ENCODE data around the gene SYNE1.
"Not testable (repeated sequence)": the region's sequence is repeated elsewhere in the genome, so short reads cannot be mapped to it uniquely, and the experiment has no call there.

SYNE1 gene

DNA sequence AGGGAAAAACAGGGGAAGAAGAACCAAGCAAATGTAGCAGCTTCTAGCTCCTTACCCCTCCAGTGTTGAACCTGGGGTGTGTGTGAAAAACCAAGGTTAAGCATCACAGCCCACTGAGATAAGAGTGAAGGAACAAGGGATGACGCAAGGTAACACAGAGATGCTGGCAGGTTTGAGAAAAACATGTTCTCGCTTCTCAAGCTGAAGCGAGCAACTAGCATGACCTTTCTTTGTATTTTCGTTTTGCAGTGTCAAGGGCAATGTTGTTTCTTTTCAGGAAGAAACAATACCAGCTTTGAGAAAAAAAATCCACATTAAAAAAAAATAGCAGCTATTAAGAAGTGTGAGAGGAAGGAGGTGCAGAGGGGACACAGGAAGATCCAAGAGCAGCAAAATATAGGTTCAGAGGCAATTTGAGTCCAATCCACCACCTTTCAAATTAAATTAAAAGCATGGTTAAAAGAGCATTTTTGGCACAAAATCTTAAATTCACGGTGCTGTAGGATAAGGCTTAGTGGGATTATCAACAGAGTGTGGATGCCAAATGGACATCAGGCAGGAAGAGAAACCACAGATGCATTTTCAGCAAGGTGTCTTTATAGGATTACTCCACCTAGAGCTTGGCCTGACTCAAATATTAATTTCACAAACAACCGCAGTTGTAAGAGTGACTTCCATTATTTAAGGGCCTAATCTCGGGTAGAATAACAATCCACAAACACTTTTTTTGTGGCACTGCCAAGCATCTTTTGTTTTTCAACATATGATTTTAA lies 70.9 kb downstream of the SYNE1 start:
- DNase-seq (ENCODE audit: low read depth, low spot score) = no peak

DNA sequence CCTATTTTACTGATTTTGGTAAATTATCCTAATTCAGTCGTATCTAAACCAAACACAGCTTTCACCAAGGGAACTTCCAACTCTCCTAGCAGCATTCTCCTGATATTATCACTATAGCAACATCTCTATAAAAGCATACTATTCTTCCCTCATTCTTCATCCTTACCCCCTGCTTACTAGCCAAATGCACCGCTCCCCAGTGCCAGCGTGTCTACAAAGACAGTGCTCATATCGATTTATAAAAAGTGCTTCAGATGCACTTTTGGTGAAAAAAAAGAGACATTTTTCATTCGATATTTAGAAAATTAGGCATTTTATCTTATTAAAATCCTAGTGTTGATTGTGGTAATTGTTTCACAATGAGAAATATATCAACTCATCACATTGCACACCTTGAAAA lies 74.0 kb downstream of the SYNE1 start:
- DNase-seq (ENCODE audit: low read depth, low spot score) = no peak

DNA sequence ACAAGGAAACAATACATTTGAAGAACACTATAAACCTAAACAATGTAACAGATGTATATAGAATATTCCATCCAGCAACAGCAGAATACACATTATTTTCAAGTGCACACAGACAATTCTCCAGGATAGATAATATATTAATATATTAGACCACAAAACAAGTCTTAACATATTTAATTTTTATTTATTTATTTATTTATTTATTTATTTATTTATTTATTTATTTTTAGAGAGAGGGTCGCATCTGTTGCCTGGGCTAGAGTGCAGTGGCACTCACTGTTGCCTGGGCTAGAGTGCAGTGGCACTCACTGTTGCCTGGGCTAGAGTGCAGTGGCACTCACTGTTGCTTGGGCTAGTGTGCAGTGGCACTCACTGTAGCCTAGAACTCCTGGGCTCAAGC lies 78.4 kb downstream of the SYNE1 start:
- not testable (repeated sequence) for DNase-seq (ENCODE audit: low read depth, low spot score)

DNA sequence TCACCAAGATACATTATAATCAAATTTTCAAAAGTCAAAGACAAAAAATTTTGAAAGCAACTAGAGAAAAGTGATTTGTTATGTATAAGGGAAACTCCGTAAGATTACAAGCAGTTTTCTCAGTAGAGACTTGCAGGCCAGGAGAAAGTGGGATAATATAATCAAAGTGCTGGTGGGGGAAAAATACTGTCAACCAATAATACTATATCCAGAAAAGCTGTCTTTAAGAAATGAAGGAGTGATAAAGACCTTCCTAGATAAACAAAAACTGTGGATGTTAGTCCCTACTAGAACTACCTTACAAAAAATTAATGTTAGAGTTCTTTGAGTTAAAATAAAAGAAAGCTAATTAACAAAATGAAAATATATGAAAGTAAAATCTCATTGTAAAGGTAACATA lies 79.7 kb downstream of the SYNE1 start:
- DNase-seq (ENCODE audit: low read depth, low spot score) = no peak

DNA sequence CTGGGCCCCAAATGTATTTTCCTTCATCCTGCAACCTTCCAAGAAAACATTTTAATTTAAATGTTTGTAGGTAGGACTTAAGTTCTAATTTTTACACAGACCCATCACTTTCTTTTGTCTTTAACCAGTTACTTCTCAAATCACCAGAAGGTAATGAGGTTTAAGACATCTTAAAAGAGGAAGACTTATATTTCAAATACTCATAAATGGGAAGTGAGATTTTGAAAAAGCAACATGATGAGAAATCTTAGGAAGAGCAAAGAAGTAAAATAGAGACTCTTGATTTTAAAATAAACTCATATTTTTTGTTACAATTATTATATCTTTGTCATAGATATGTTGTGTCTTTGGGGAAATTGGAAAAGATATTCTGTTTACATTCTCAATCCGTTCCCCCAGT lies 82.3 kb downstream of the SYNE1 start:
- DNase-seq (ENCODE audit: low read depth, low spot score) = no peak

DNA sequence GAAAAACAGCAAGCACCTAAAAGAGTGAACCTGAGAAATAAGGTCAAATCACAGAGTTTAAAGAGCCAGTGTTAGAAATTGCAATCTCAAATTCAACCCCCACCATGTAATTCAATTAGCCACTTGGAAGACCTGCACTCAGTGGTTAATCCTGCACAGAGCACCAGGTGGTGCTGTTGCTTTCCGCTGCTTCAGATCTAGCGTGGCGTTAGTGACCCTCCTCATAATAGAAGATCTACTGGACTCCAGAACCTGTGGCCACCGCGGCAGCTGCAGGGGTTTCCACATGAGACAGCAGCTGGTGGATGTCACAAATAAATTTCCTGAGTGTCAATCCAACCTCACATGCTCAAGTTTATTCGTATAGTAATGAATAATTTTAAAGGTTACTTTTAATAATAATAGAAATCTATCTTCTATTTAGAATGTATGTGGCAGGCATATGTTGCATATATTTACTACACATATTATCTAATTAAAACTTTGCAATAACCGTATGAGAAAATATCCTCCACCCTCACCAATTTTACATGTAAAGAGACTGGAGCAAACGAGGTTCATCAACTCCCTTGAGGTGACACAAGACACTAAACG lies 84.4 kb downstream of the SYNE1 start:
- no peak for DNase-seq (ENCODE audit: low read depth, low spot score)

DNA sequence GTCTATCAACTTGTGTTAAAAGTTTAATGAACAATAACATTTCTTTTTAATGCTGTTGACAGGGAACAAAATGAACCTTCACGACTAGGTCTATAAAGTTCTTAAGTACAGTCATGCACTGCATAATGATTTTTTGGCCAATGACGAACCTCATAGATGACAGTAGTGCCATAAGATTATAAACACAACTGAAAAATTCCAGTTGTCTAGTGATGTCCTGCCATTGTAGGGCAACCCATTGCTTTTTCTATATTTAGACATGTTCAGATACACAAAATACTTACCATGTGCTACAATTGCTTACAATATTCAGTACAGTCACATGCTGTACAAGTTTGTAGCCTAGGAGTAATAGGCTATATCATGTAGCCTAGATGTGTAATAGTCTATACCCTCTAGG lies 93.6 kb downstream of the SYNE1 start:
- DNase-seq (ENCODE audit: low read depth, low spot score) = no peak

DNA sequence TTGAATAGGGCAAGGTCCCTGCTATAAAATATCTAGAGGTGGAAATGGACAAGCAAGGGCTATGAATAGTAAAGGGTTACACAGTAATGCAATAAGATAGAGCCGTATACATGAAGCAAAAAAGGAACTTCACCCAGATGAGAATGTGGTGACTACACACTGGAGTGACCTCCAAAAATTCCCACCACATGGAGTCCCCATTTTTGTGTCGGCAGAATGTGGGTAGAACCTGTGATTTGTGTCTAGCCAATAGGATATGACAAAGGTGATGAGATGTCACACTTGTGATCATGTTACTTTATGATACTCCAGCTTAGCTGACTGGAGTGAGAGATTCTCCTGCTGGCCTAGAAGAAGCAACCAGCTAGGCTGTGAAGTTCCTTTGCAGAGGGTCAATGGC lies 96.8 kb downstream of the SYNE1 start:
- DNase-seq (ENCODE audit: low read depth, low spot score) = no peak

DNA sequence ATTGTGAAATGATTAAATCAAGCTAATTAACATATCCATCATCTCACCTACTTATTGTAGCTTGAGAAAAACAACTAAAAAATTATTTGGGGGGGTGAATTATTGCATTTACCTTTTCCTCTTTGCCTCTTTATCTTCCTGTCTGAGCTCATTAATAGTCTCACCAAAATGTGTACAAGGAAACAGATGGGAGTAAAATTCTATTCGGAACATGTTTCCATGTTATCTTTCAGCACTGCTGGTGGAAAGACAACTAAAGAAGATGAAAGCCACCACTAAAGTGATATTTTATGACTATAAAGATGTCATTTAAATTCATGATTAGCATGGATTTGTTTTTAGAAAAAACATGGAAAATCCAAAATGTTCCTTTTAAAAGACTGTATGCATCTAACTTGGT lies 102.6 kb downstream of the SYNE1 start:
- no peak for DNase-seq (ENCODE audit: low read depth, low spot score)

DNA sequence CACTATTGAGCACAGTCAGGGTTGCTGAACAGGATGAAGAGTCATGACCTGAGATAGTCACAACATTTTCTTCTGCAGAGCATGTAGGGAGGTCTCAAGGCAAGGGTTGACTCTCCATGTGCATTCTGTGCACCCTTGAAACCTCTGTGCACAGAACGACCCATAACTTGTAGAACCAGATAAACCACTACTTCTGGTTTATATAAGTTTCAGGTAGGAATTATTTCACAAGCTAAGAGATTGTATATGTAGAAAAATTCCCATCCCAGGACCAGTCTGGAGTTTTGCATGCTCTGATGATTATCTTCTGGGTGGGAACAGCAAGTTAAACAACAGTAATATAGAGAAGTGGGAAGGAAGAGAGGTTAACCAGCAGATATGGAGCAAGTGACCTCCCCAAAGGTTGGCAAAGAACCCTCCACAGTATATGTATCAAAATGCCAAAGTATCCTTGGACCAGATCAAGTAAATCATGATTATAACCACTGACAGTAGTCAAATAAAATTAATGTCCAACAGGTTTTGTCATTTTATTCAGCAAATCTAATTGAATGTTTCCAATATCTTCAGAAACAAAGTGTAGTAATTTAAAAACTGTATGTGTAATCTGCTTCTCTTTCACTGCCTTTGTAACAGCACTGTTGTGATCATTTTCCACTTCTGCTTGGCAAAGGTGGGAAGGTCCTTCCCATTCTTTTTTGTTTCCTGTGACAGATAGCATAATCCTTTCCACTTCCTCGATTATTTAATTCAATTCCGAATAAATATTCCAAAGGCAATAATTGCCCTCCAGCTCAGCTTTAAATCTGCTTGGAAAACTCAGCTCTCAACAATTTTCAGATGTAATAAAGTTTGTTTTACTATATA lies 104.4 kb downstream of the SYNE1 start:
- no peak for DNase-seq (ENCODE audit: low read depth, low spot score)

DNA sequence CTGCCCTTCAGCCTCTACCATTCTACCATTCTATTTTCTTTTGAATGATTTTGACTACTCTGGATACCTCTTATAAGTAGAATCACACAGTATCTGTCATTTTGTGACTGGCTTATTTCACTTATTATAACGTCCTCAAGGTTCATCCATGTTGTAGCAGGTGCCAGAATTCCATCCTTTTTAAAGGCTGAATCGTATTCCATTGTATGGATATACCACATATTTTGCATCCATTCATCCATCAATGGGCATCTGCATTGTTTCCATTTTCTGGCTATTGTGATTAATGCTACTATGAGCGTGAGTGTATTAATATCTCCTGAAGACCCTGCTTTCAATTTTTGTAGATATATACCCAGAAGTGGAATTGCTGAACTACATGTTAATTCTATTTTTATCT lies 105.5 kb downstream of the SYNE1 start:
- DNase-seq (ENCODE audit: low read depth, low spot score) = no peak

DNA sequence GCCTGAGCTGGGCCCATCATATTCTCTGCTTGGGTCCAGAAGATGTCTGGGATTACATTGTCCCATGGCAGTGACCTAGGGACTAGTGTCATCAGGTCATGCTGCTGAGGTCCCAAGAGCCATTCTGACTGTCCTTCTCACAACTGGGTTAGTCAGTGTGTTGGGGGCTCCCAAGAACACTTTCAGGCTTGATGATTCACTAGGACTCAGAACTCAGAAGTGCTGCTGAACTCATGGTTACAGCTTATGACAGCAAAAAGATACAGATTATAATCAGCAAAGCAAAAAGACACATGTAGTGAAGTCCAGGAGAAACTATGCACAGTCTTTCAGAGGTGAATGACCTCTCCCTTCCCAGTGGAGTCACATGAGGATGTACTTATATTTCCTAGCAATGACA lies 107.8 kb downstream of the SYNE1 start:
- no peak for DNase-seq (ENCODE audit: low read depth, low spot score)

DNA sequence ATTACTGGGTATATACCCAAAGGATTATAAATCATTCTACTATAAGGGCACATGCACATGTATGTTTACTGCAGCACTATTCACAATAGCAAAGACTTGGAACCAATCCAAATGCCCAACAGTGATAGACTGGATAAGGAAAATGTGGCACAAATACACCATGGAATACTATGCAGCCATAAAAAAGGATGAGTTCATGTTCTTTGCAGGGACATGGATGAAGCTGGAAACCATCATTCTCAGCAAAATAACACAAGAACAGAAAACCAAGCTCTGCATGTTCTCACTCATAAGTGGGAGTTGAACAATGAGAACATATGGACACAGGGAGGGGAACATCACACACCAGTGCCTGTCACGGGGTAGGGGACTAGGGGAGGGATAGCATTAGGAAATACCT lies 123.0 kb downstream of the SYNE1 start:
- DNase-seq (ENCODE audit: low read depth, low spot score) = not testable (repeated sequence)

DNA sequence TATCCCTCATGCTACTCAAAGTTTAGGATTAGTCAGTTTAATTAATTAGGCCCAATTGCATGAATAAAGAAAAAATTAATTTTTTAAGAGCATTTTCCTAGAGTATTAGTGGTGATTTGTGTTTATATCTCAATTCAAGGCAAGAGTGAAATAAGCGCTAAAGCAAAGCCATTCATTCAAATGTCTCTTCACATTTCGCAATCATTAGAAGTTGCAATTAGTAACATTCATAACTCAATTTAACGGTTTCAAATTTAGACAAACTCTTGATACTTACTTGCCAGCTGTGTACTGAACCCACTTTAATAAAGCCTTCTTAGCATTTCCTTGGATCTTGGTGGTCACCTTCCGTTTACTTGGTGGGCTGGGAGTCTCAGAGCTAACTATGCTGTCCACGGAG lies 127.2 kb downstream of the SYNE1 start:
- no peak for DNase-seq (ENCODE audit: low read depth, low spot score)

DNA sequence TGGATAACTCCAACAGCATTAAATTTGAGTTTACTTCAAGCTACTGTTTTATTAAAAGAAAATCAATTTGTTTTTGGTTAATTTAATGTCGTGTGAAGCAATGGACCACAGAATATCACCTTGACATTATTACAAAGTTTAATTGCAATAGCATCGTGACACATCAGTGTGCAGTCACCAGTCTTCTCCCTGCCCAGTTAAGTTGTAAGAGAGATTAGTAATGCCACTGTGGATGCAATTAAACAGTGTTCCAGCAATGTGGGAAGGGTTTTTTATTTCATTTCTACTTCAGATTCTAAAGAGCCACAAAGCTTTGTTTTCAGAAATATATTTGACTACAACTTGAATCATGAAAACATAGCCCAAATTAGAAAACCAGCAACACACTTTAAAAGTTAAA lies 128.7 kb downstream of the SYNE1 start:
- no peak for DNase-seq (ENCODE audit: low read depth, low spot score)

DNA sequence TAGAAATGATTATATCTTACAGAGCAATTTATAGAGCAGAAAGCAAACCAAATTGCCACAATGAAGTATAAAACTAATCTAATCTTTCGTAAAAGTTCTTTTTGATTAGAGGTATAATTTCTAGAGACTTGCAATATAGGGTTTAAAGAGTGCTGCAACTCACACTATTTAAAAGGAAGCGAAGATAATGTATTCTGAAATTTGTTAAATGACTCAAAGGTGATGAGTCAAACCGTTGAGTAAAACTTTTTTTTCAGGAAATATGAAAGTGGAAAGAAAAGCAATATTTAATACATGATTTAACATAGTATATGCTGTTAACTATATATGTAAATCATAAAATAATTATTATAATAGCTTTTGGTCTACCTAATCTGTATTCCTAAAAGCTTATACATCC lies 133.6 kb downstream of the SYNE1 start:
- no peak for DNase-seq (ENCODE audit: low read depth, low spot score)

DNA sequence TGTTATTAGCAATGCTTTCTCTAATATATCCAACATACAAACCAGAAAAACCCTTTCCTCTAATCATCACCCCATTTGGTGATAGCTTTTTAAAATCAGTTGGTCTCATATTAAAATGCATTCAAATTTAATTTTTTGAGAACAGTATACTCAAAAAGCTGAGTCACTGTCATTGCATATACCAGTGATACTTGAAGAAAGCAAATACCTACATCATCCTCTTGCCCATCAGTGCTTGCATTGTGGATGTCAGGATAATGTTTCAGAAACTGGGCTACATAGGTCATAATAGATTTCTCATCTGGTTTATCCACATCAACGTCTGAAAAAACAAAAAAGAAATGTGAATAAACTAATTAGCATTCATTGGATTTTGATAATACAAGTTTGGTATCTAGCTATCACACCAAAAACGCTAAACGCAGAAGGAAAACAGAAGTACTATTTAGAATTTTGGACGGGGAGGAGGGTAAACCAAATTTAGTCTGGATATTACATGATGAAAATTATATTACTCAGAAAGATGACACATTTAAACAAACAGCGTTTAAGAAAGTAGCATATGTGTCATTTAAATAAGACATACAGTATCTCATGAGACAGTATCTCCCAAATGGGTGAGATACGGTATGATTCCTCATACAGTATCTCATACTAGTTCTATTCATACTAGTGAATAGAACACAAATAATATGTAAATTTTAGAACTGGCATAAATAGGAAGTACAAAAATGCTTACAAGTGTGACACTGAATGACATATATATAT lies 134.6 kb downstream of the SYNE1 start:
- no peak for DNase-seq (ENCODE audit: low read depth, low spot score)

DNA sequence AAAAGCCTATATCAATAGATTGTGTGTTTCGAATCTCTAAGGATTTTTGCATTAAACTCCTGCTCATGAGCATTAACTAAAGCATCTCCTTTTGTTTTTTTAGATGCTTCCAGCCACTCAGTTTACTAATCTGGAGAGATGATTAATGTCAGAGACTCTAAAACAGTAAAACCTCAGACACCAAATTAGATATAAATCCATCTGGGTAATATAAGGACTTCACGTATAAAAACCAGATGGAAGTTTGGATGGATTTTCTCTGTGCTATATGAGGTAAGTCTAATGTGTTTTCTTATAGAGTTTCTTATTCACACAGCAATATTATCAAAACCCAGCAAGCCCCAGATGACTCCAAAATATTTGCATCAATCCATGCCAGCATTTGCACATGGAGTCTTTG lies 137.2 kb downstream of the SYNE1 start:
- DNase-seq (ENCODE audit: low read depth, low spot score) = no peak

DNA sequence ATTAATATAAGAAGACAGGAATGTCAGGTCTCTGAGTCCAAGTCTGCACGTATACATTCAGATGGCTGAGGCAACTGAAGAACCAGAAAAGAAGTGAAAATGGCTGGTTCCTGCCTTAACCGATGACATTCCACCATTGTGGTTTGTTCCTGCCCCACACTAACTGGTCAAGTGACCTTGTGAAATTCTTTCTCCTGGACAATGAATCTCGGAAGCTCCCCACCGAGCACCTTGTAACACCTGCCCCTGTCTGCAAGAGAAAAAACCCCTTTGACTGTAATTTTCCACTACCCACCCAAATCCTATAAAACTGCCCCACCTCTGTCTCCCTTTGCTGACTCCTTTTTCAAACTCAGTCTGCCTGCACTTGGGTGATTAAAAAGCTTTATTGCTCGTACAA lies 140.4 kb downstream of the SYNE1 start:
- no peak for DNase-seq (ENCODE audit: low read depth, low spot score)

DNA sequence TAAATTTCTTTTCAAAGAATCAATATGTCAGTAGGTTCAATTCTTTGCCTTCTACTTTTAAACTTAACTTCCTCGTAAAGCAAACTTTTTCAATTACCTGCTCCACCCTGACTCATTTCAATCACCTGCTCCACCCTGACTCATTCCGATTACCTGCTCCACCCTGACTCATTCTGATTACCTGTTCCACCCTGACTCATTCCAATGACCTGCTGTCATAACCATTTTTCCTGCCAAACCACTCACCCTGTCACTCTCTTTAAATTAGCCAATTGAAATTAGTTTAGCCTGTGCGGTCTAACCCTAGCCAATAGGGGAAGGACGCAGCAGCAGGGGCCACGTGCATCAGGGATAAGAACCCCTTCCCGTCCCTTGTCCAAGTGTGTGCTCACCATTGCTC lies 141.7 kb downstream of the SYNE1 start:
- not testable (repeated sequence) for DNase-seq (ENCODE audit: low read depth, low spot score)

DNA sequence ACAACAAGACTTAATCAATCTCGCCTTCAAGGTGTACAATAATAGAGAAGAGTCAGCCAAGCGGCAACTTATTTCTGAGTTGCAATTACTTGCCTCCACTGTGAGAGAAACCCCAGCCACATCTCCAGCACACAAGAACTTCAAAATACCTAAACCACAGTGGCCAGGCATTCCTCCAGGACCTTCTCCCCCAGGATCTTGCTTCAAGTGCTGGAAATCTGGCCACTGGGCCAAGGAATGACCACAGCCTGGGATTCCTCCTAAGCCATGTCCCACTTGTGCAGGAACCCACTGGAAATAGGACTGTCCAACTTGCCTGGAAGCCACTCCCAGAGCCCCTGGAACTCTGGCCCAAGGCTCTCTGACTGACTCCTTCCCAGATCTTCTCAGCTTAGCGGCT lies 144.9 kb downstream of the SYNE1 start:
- DNase-seq (ENCODE audit: low read depth, low spot score) = not testable (repeated sequence)

DNA sequence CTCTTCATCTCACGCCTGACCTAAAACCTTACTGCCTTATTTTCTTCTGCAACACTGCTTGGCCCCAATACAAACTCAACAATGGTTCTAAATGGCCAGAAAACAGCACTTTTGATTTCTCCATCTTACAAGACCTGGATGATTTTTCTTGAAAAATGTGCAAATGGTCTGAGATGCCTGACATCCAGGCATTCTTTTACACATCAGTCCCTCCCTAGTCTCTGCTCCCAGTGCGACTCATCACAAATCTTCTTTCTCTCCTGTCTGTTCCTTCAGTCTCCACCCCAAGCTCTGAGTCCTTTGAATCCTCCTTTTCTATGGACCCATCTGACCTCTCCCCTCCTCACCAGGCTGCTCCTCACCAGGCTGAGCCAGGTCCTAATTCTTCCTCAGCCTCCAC lies 145.7 kb downstream of the SYNE1 start:
- DNase-seq (ENCODE audit: low read depth, low spot score) = not testable (repeated sequence)
